Ovary (tissue), 3 donors: ENCODE data around the gene OR2AT4.

Source experiments
- CTCF ChIP-seq, 3 donors: fragments of 450-650 bp in 2 of 3; fragments of 200-600 bp in 1 of 3; IDR thresholded peaks; one replicate each; pipeline versions ENCODE4 v1.5.1 to v1.8.0; 2016 to 2022; ENCODE audit warnings: antibody characterized with exemption in 3 of 3, mild to moderate bottlenecking in 1 of 3
- EP300 ChIP-seq: sonication (generic); formaldehyde crosslinking; IDR thresholded peaks from one replicate; pipeline ENCODE4 v1.6.1; 2017; ENCODE audit warnings: antibody characterized with exemption
- POLR2A ChIP-seq: fragments of 450-650 bp; IDR thresholded peaks from one replicate; pipeline ENCODE4 v1.6.1; 2017; ENCODE audit warnings: antibody characterized with exemption, mild to moderate bottlenecking, moderate library complexity
- donor health status: DM: no; HTN: no; CAD: no.

DNA sequence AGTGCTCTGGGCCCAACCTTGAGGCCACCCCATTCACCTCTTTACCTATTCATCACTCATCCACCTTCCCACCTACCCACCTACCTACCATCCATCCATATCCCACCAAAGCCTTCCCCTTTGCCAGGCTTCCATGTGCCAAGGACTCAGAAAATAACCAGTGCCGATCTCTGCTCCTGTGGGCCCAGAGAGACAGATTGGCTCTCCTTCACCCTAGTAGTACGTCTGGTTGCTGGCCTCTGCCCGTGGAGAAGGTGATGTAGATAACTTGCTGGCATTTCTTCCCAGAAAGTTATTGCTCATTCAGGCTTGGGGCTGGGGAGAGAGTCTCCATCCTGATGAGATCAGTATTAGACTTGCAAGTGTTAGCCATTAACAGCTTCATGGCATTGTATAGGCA, 62.8 kb downstream of the OR2AT4 start:
- TF ChIP-seq POLR2A (no peak), CTCF (IDR thresholded peaks at IDR 0.05) (no peak), EP300 (no peak)
